ENCODE data around the gene MGMT.

DNA sequence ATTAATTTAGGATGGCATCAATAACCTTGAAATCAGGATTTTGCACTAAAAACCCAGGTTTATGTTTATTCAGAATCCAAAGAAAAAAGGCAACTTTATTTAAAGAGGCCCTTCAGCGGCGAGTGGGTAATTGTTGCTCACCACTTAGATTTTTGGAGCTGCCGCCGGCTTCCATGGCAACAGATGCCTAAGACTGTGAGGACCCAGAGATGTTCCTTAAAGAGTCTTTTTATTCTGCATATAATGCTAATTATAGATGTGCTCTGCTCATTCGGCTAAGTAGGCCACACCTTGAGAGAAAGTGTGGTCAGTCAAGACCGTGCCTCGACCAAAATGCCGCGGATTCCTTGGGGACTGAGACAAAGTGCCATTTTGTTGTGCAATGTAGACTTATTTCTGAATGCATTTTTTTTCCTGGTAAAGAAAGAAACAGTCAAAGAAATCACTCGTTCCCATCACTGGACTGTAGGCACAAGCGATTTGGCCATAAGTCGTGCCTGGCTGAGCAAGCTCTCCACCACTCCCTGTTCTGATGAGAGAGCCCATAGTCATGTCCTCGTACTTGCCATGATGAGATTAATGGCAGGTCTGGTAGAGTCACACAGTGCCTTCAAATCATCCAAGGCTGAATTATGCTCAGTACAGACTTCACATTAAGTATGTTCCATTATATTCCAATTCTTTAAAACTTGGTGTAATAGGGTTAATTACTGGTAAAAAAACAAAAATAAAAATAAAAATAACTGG is 21.4 kb upstream of the MGMT start:
- TF ChIP-seq, protein P1, sequence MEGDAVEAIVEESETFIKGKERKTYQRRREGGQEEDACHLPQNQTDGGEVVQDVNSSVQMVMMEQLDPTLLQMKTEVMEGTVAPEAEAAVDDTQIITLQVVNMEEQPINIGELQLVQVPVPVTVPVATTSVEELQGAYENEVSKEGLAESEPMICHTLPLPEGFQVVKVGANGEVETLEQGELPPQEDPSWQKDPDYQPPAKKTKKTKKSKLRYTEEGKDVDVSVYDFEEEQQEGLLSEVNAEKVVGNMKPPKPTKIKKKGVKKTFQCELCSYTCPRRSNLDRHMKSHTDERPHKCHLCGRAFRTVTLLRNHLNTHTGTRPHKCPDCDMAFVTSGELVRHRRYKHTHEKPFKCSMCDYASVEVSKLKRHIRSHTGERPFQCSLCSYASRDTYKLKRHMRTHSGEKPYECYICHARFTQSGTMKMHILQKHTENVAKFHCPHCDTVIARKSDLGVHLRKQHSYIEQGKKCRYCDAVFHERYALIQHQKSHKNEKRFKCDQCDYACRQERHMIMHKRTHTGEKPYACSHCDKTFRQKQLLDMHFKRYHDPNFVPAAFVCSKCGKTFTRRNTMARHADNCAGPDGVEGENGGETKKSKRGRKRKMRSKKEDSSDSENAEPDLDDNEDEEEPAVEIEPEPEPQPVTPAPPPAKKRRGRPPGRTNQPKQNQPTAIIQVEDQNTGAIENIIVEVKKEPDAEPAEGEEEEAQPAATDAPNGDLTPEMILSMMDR (IDR thresholded peaks at IDR 0.05; ENCODE audit: borderline replicate concordance, extremely low read depth, low read length, poor library complexity, severe bottlenecking) = no peak
- TF ChIP-seq EZH2 (IDR thresholded peaks at IDR 0.05; ENCODE audit: borderline replicate concordance, low read depth, low read length, severe bottlenecking) = no peak
